ENCODE data around the gene AHDC1.

- TF ChIP-seq CTCF (conservative IDR thresholded peaks at IDR 0.05 in 1 of 2, IDR thresholded peaks at IDR 0.05 in 1 of 2; ENCODE audit: low read depth in 1 of 2, low read length in 2 of 2) (no peak), EZH2 (IDR thresholded peaks at IDR 0.05; ENCODE audit: low read length, missing control alignments) (no peak)
Observed at GRCh38 chr1:27569088-27569460, 34.9 kb downstream of the AHDC1 start.

Measured in fibroblast of lung (primary cell).